ENCODE data around the gene NRXN2. TPM values are rescaled to one million over a fixed set of nuclear protein-coding genes. Genes with fewer than 3 reads are reported as not detected.

NRXN2 gene
- total RNA-seq, 1 donor from 2014 or later: 9.8 TPM

- H3K36me3 Mint-ChIP-seq: no peaks in the 10 kb centered on the region
- no peak overlapping the region for H3K4me3 Mint-ChIP-seq
- H3K27ac Mint-ChIP-seq: no peak overlapping the region
- H3K27me3 Mint-ChIP-seq (ENCODE audit: low read depth): peaks cover 60% of the 10 kb centered on the region
- DNase-seq (ENCODE audit: low spot score in 2 of 2, unreplicated experiment in 2 of 2): no peak
- no peaks in the 10 kb centered on the region for H3K9me3 Mint-ChIP-seq
- TF ChIP-seq CTCF (IDR thresholded peaks at IDR 0.05; ENCODE audit: unreplicated experiment): no peak
- peaks cover 3% of the 10 kb centered on the region for H3K4me1 Mint-ChIP-seq
Measured at GRCh38 chr11:64690235-64690634, 32.8 kb downstream of the NRXN2 start.

- Mint-ChIP-seq H3K4me3 (peak overlapping the region; percentile 86), H3K36me3 (no peaks in the 10 kb centered on the region), H3K27me3 (ENCODE audit: low read depth) (peaks cover 56% of the 10 kb centered on the region), H3K27ac (peak overlapping the region; percentile 78), H3K9me3 (no peaks in the 10 kb centered on the region), H3K4me1 (peaks cover 3% of the 10 kb centered on the region)
- TF ChIP-seq CTCF (IDR thresholded peaks at IDR 0.05; ENCODE audit: unreplicated experiment): peak; percentile 85
- peak; percentile 88 to 98 for DNase-seq (ENCODE audit: low spot score in 2 of 2, unreplicated experiment in 2 of 2)
Measured at GRCh38 chr11:64688534-64688982, 34.4 kb downstream of the NRXN2 start.

GRCh38 chr11:64687643-64688533 lies 35.1 kb downstream of the NRXN2 start:
- TF ChIP-seq CTCF (IDR thresholded peaks at IDR 0.05; ENCODE audit: unreplicated experiment): no peak
- peaks cover 3% of the 10 kb centered on the region for H3K4me1 Mint-ChIP-seq
- H3K27me3 Mint-ChIP-seq (ENCODE audit: low read depth): peaks cover 54% of the 10 kb centered on the region
- no peaks in the 10 kb centered on the region for H3K36me3 Mint-ChIP-seq
- DNase-seq (ENCODE audit: low spot score in 2 of 2, unreplicated experiment in 2 of 2): no peak
- peak overlapping the region; percentile 86 for H3K4me3 Mint-ChIP-seq
- H3K9me3 Mint-ChIP-seq: no peaks in the 10 kb centered on the region
- peak overlapping the region; percentile 78 for H3K27ac Mint-ChIP-seq

GRCh38 chr11:64687204-64687603 lies 35.8 kb downstream of the NRXN2 start:
- Mint-ChIP-seq H3K27me3 (ENCODE audit: low read depth) (peaks cover 54% of the 10 kb centered on the region), H3K36me3 (no peaks in the 10 kb centered on the region), H3K4me3 (no peak overlapping the region), H3K27ac (no peak overlapping the region), H3K4me1 (peaks cover 2% of the 10 kb centered on the region), H3K9me3 (no peaks in the 10 kb centered on the region)
- no peak for TF ChIP-seq CTCF (IDR thresholded peaks at IDR 0.05; ENCODE audit: unreplicated experiment)
- no peak for DNase-seq (ENCODE audit: low spot score in 2 of 2, unreplicated experiment in 2 of 2)

- DNase-seq (ENCODE audit: low spot score in 2 of 2, unreplicated experiment in 2 of 2): no peak
- Mint-ChIP-seq H3K27ac (no peak overlapping the region), H3K9me3 (no peaks in the 10 kb centered on the region), H3K4me1 (peaks cover 2% of the 10 kb centered on the region), H3K4me3 (no peak overlapping the region), H3K27me3 (ENCODE audit: low read depth) (peaks cover 54% of the 10 kb centered on the region), H3K36me3 (no peaks in the 10 kb centered on the region)
- TF ChIP-seq CTCF (IDR thresholded peaks at IDR 0.05; ENCODE audit: unreplicated experiment): no peak
Measured at GRCh38 chr11:64686466-64687170, 36.4 kb downstream of the NRXN2 start.
